Mammary epithelial cell (primary cell): ENCODE data around the gene DCN.

Source experiments
- EZH2 ChIP-seq: IDR thresholded peaks from 2 replicates; pipeline ENCODE4 v1.6.1; 2012; ENCODE audit warnings: low read length, inconsistent platforms, borderline replicate concordance
- TF ChIP-seq, protein P1 (sequence below), 2 donors: IDR thresholded peaks in 1 of 2; conservative IDR thresholded peaks in 1 of 2; 2 replicates each; pipeline ENCODE4 v1.5.1; 2011 to 2012; ENCODE audit warnings: inconsistent platforms in 2 of 2, low read length in 2 of 2, mild to moderate bottlenecking in 2 of 2, control low read depth in 1 of 2, low read depth in 1 of 2; ENCODE audit not compliant: insufficient read depth in 1 of 2; ENCODE audit errors: extremely low read depth in 1 of 2

DNA sequence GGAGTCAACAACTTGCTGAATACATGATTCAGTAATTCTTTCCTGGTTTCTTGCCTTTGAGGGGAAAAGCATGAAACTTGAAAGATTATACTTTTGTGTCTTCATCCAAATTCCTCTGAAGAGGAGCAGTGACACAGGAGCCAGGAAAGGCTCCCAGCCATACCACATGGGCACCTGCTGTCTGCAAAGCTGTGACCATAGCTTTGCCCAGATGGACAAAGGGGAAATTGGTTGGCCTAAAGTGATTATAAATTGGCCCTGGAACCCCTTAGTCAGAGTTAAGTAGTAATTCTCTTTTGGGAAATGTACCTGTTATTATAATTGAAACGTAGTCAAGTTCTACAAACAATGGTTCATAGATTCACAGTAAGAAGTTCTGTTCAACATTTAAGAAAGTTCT, 44.3 kb upstream of the DCN start:
- no peak for TF ChIP-seq EZH2
- TF ChIP-seq, protein P1, sequence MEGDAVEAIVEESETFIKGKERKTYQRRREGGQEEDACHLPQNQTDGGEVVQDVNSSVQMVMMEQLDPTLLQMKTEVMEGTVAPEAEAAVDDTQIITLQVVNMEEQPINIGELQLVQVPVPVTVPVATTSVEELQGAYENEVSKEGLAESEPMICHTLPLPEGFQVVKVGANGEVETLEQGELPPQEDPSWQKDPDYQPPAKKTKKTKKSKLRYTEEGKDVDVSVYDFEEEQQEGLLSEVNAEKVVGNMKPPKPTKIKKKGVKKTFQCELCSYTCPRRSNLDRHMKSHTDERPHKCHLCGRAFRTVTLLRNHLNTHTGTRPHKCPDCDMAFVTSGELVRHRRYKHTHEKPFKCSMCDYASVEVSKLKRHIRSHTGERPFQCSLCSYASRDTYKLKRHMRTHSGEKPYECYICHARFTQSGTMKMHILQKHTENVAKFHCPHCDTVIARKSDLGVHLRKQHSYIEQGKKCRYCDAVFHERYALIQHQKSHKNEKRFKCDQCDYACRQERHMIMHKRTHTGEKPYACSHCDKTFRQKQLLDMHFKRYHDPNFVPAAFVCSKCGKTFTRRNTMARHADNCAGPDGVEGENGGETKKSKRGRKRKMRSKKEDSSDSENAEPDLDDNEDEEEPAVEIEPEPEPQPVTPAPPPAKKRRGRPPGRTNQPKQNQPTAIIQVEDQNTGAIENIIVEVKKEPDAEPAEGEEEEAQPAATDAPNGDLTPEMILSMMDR (conservative IDR thresholded peaks at IDR 0.05 in 1 of 2, IDR thresholded peaks at IDR 0.05 in 1 of 2; ENCODE audit: extremely low read depth in 1 of 2, insufficient read depth in 1 of 2, low read depth in 1 of 2, low read length in 2 of 2) = no peak
